ENCODE results near the gene STAG1.

Gene STAG1

DNA sequence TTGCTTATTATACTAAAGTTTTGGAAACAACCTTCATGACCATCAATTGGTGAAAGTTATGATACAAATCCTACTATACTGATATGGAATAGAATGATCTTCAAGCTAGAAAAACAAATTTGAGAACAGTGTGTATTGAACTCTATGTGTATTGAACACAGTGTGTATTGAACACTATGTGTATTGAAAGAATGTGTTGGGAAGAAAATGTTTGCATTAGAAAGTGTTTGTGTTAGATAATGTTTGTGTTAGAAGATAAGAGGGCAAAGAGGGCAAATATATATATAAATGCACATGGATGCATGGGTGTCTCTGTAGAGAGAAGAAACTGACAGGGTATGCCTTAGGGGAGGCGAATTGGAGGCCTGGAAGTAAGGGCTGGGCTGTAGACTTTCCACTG, 459.7 kb downstream of the STAG1 start:
- TF ChIP-seq, protein P1, sequence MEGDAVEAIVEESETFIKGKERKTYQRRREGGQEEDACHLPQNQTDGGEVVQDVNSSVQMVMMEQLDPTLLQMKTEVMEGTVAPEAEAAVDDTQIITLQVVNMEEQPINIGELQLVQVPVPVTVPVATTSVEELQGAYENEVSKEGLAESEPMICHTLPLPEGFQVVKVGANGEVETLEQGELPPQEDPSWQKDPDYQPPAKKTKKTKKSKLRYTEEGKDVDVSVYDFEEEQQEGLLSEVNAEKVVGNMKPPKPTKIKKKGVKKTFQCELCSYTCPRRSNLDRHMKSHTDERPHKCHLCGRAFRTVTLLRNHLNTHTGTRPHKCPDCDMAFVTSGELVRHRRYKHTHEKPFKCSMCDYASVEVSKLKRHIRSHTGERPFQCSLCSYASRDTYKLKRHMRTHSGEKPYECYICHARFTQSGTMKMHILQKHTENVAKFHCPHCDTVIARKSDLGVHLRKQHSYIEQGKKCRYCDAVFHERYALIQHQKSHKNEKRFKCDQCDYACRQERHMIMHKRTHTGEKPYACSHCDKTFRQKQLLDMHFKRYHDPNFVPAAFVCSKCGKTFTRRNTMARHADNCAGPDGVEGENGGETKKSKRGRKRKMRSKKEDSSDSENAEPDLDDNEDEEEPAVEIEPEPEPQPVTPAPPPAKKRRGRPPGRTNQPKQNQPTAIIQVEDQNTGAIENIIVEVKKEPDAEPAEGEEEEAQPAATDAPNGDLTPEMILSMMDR (IDR thresholded peaks at IDR 0.05; ENCODE audit: control insufficient read depth, extremely low read depth, insufficient read depth): no peak
- DNase-seq (ENCODE audit: low read depth): no peak
- no peak overlapping the region for H3K4me3 ChIP-seq (ENCODE audit: low read depth, low read length)

DNA sequence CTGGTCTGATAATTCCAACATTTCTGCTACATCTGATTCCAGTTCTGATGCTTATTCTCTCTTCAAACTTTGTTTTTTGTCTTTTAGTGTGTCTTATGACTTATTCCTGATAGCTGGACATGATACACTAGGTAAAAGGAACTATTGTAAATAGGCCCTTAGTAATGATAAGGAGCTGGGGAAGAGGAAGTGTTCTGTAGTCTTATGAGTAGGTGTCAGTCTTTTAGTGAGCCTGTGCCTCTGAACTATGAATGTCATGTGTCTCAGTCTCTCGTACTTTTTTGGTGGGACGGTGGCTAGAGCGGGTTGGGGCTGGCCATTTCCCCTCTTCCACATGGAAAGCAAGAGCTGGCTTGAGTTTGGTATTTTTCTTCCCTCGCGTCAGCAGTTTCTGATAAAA, 460.9 kb downstream of the STAG1 start:
- DNase-seq (ENCODE audit: low read depth): no peak
- no peak overlapping the region for H3K4me3 ChIP-seq (ENCODE audit: low read depth, low read length)
- TF ChIP-seq, protein P1 (IDR thresholded peaks at IDR 0.05; ENCODE audit: control insufficient read depth, extremely low read depth, insufficient read depth): no peak

Measured in LNCaP clone FGC (cell line).